HG02973 (cell line): ENCODE data around the gene UQCRQ.

Source experiments
- ATAC-seq: cut with Tn5 transposase; IDR thresholded peaks from one replicate; pipeline ENCODE4 v1.9.1; 2021; ENCODE audit warnings: moderate library complexity; ENCODE audit not compliant: unreplicated experiment

The UQCRQ gene

DNA sequence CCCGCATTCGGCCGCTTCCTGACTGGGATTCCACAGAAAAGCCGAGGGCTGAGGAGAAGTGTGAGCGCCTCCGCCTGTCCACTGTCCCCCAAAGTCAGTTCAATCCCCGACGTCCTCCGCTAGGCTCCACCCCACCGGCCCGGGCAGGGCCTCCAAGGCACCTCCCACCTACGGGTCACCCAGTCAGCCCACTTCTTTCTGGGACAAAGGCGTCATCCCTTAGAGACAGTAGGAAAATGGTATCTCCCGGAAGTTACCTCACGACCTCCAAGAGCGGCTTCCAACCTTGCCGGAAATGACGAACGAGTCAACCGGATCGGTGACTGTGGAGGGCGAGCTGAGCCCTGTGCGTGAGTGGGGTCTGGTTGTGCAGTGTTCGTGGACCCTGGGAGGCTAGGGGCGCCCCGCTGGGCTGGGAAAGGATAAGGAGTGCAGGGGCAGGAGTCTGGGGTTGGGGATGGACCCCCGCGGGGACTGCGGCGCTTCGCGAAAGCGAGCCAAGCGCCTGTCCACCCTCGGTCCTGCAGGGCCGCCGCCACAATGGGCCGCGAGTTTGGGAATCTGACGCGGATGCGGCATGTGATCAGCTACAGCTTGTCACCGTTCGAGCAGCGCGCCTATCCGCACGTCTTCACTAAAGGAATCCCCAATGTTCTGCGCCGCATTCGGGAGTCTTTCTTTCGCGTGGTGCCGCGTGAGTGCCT lies at the start of gene UQCRQ, which contains the start of gene GDF9:
Gene UQCRQ (plus strand): TSS at position 301 of the 704 bp plus-strand sequence. CDS start 240 bp downstream, at position 541.
Gene GDF9 (minus strand): TSS at position 128 of the 704 bp plus-strand sequence. CDS start 1,936 bp downstream, outside the sequence.
- peak; percentile 97 for ATAC-seq

DNA sequence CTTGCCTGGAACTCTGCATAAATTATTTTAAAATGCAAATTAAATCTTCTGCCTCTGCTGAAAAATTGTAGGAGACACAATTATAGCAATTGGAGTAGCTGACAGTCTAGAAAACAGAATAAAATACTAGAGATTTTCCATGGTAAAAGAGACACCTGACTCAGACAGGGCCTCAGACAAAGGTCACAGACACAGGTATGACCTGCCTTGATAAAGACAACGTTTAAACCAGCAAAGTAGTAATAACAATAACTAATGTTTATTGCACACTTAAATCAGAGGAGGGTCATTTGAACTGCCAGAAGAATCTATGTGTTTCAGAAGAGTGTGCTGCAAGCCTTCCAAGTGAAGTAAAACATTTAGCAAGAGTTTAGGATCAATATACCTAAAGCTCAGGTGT lies 49.4 kb upstream of the UQCRQ start:
- ATAC-seq, result no peak

DNA sequence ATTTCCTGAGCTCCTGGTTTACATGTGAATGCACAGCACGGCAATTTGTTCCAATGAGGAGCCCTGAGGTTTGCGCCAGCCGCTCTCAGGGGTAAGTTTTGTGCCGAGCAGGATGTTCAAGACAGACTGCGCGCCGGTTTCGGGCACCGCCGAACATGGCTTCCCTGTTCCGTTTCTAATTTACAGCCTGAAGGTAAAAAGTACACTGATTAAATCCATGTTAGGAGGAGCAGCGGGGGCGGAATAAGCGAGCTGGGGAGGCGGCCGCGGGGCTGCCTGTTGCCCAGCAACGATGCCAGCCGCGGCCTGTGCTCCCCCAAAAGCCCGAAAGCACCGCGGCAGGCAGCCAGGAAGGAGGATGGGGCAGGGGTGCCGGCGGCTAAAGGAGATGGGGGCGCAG lies 47.0 kb upstream of the UQCRQ start:
- ATAC-seq, result no peak

DNA sequence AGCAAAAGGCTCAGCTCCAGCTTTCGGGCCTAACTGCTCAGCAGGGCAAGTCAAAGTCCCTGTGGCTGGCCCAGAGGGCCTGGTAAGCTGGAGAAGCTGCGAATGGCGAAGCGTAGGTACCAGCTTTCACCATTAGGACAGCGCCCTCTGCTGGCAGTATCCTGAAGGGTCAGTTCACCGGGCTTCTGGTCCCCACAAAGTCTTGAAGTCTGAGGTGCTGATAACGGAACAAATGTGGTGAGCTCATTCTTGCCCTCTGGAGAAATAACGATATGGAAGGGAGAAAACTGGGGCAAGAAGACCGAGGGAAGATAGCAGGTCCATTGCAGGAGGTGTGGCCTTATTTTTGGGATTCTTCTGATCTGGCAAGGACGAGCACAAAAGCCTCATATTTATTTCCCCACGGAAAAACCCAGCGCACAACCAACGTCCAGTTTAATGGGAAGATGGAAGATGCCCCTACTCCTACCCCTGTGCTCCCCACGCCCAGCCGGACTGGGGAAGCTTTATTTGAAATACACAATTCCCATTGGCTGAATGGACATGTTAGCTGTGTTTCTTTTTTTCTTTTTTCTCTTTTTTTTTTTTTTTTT lies 46.2 kb upstream of the UQCRQ start:
- ATAC-seq, result peak; percentile 76

DNA sequence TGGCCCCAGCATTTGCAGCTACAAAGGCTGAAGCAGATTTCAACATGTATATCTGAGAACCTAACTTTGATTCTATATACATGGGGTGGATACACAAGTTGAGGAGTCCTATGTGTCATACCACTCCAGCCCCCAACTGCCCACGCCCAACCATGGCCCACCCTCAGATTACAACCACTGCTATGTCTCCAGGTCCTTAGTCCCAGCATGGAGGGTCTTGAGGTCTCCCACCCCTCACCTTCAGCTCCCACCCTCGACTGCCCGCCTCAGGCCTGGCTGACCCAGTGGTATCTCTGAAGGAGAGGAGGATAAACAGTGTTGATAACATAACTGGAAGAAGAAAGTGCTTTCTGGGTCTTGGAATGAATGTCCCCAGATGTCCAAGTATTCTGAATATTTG lies 45.1 kb upstream of the UQCRQ start:
- ATAC-seq, result no peak

DNA sequence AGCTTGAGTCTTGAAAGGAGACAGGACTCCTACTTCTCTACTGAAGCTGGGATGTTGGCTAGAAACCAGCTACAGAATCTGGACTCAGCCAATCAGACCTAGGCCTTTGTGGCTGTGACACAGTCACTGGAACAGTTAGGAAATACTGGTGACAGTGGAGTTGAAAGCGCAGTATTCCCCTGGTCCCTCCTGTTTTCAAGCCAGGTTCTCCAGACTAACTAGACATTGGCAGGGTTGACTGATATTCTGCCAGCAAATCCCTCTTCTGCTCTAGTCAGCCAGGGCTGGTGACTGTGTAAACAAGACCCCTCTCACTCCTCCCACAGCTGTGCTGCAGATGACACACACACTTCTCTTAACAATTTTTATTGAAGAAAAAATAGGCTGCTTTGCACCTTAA lies 44.7 kb upstream of the UQCRQ start:
- no peak for ATAC-seq

DNA sequence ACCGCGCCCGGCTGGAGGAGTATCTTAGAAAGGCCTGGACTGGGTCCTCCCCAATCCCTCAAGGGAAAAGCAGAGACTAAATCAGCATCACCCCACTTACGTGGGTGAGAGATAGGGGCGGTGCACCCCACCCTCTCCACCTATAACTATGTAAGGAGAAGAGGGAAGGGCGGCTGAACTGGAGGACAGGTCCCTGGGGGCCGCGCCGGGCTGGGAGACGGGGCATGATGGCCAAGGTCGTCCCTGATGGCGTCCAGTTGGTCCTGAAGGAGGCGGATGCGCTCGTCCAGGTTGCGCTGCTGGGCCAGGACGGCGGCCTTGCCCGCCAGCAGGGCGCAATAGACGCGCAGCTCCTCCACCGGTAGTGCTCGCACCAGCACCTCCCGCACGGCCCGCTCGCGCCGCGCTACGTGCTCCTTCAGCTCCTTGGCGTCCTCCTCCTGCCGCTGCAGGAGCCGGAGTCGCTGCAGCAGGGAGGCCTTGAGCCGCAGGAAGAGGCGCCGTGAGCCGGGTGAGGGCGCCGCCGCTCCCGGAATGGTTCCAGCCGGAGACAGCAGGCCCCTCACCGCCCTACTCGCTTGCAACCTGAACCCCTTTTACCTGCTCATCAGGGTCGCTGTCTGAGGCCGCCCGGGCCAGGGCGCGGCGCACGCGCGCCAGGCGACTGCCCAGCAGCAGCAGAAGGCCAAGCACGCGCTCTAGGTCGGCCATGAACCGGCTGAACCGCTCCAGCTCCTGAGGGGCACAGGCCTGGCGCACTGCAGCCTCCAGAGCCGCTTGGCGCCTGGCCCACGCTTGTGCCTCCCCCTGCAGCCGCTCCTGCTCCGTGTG lies 43.6 kb upstream of the UQCRQ start:
- no peak for ATAC-seq

DNA sequence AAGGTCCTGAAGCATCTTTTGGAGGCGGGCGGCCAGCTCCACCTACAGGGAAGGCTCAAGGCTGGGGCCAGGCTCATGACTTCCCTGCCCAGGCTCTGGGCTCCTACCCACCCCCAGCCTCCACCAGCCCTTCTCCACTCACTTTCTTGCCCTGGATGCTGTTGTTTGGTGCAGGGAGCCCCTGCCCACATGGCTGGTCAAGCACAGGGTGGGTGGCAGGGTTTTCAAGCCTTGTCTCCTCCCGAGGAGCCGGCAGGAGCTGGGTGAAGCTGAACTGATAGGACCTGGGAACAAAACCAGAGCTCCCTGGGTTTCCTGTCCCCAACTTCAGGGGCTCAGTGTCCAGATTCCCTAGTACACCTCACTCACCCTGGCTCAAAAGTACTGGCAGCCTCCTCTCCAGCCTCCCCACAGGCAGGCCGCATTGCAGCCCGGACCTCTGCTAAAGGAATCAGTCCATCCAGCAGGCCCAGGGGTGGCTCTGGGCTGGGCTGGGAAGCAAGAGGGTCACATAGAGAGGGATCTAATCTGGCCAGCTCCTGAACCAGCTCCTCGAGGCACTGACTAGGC lies 42.9 kb upstream of the UQCRQ start:
- ATAC-seq, result no peak

DNA sequence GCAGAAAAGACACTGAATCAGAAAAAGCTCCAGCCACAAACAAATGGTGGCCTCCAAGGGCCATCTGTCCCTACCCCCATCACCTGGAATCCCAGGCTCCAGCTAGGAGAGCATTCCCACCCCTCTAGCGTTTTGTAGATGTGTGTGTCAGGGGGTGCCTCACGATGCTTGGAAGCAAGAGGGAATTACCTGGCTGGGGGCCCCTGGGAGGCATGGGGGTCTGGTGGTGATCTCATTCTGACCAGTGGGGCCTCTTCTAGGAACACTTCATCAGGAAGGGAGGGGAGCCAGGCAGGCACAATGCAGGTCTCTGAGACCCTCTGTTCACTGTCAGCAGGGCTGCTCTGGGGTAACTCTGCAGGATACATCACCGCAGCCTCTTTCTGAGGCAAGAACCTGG lies 42.0 kb upstream of the UQCRQ start:
- ATAC-seq, result no peak

DNA sequence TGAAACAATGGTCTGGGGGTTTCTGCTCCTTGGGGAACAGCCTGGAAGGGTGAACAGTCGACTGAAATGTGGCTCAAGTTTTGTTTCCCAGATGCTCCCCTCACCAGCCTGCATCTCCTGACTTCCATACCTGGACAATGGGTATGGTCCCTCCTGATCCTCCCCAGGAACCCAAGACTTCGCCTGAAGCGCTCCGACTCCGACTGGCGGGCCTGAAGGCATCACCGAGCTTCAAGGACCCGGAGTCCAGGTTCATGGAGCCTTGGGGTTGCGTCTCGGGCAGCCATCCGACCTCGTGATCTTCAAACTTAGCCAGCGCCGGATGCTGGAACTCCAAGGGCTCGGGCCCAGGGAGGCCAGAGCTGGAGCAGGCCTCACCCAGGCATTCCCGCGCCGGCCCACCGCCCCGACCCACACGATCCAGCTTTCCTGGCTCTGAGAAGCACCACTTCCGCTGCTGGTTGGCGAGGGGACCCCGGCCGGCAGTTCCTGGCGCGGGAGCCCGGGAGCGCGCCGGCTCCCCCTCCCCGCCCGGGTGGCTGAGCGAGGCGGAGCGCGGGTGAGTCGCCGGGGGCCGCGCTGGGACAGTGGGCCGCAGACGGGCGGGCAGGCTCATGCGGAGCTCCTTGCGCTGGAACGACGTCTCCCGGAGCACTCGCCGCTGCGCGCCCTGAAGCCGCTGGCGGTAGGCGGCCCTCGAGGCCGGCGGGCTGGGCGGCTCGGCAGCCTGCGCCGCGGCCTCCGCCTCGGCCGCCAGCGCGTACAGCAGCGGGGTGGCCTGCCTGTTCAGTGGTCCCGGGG lies 41.2 kb upstream of the UQCRQ start:
- no peak for ATAC-seq

DNA sequence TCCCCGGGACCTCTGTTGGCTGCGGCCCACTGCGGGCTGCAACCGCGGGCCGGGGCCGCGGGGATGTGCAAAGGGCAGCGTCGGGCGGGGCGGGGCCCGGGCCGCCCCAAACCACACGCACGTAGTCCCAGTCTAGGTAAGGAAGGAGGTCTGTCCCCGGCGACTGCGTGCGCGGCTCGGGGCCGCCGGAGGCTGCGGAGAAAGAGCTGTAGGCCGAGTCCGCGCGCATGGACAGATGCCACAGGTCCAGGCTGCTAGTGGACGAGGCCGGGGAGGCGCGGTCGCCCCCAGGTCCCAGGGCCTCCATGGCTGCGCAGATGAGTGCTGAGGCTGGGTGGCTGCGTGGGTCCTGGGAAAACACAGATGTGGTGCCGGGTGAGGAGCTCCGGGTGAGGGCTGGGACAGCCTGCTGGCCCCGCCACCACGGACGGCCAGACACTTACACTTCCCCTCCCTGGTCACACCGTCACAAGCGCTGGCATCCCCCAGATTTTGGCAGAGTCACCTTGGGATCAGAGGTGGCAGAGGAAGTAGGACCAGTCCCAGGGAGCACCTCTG lies 40.5 kb upstream of the UQCRQ start:
- no peak for ATAC-seq

DNA sequence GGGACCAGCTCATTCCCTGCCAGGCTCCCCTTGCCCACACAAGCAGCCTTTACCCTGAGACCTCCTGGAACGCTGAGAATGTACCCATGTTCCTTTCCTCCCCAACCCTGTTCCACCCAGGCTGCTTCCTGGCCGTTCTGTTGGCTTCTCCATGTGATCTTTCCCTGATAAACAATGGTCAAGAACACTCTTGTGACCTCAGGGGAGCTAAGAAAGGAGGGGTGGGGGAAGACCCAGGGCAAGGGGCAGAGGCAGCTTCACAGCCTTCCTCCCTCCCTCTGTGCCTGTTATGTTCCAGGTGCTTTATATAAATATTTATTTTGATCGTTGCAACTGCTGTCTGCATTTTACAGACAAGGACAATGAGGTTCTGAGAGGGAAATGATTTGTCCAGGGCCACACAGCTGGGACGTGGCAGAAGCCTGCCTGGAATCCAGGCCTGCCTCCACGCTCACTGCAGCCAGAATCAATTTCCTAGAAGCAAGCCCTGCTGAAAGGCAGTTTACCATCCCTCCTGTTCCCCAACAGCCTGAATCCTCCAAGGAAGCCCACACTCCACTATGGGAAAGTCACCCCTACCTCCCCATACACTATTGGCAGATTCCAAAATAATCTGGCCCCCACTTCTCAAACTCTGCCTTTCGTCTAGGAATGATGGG lies 39.9 kb upstream of the UQCRQ start:
- ATAC-seq, result no peak

DNA sequence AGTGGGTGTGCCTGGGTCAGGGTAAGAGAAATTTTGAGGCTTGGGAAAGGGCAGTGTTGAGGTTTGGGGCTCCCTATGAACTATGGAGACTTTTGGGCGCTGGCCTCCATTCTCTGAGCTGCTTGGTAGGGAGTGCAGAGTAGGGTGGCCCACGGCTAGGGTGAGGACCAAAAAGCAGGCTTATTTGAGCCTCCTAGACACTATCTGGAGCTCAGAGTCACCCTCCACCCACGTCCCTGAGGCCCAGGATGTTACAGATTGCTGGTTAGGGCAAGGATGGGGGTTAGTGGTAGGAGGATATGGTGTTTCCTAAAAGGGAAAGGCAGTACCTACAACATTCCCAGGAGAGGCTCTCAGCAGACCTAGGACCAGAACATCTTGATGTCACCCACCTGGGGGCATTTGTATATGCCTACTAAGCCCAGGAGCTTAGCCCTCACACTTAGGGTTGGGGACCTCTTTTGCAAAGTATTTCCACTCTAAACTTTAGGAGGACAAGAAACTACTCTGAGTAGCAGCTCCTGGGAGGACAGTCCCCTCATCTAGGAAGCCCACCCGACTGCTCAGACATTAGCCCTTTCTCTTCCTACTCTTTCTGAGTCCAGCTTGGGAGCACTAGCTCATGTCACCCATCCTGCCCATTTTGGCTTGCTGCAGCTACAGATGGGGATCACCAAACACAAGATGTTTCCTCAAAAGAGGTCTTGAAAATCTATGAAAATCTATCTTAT lies 38.3 kb upstream of the UQCRQ start:
- ATAC-seq, result no peak

DNA sequence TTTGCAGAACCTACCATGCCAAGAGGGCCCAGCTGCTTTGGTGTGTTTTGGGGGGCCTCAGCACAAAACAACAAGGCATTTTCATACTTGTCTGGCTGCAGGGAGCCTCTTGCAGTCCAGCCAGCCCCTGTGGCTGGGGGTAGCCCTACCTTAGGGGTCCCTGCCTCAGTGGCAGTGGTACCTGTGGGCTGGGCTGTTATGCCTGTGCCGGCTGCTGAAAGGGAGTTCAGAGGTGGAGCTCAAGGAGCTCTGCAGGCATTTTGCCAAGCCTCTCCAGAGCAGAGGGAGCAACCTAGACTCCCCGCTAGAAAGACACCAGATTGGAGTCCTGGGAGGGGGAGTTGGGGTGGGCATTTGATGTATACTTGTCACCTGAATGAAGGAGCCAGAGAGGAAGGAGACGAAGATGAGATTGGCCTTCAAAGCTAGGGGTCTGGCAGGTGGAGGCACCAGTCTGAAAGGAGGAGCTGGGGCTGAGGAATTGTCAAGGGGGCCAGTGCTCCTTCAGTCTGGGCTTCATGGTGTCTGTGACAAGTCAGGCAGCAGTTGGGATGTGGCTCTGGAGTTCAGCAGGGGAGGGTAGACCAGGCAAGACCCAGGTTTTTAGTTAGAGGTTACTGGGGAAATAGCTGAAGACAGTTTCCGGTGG lies 37.5 kb upstream of the UQCRQ start:
- no peak for ATAC-seq

DNA sequence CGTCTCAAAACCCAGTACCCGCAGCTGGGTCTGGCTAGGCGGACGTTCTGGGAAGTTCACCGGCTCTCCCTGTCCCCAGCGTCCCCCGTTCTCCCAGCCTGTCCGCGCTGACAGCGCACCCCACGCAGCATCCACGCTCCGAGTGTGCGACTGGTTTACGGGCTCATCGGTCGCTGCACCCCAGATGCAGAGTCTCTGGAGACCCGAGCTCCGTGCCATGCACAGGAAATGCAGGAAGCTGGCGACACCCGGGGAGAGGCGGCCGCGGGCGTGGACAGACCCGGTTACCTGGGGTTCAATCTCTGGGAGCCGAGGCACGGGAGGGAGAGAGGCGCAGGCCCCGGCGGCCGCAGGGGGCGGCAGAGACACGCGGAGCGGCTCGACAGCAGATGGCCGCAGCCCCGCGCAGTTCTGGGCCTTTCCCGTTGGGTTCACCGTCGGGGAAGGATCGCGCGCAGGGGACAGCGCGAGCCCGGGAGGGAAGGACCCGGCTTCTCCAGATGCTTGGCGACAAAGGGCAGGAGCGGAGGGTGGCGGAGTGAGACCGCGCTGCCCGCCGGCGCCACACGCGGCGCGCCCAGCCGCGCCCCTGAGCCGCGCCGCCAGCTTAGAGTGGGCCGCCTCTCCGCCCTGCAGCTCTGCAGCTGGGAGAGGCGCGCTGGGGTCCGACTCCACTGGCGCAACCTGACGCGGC lies 36.6 kb upstream of the UQCRQ start:
- peak; percentile 83 for ATAC-seq

DNA sequence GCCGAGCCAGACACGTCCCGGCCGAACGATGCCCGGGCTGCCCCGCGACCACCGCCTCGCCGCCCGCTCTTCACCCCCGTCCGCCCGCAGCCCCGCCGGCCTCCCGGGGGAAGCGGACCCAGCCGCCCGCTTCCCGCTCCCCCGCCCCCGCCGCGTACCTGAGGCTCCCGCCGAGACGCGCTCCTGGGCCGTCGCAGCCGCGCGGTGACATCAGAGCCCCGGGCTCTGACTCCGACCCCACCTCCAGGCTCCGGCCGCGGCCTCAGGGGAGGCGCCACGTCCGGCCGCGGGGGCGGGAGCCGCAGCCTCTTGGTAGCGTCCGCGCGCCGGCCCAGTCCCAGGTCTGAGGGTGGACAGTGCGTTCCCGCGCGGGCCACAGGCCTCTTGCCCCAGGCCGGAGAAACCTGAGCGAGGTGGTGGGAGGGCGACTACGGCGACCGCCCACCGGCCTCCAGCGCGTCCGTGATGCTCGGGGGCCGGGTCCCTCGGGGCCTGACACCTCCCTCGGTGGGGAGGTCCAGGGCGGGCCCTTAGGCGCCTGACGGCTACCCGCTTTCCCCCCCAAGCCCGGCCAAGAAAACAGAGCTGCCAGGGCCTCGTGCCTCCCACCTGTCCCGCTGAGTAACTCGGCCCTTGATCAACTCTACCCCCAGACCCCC lies 35.9 kb upstream of the UQCRQ start, which contains the start of gene SHROOM1:
Gene SHROOM1 (minus strand): TSS at position 212 of the 659 bp plus-strand sequence. CDS start 4,507 bp downstream, outside the sequence.
- ATAC-seq, result peak; percentile 64

DNA sequence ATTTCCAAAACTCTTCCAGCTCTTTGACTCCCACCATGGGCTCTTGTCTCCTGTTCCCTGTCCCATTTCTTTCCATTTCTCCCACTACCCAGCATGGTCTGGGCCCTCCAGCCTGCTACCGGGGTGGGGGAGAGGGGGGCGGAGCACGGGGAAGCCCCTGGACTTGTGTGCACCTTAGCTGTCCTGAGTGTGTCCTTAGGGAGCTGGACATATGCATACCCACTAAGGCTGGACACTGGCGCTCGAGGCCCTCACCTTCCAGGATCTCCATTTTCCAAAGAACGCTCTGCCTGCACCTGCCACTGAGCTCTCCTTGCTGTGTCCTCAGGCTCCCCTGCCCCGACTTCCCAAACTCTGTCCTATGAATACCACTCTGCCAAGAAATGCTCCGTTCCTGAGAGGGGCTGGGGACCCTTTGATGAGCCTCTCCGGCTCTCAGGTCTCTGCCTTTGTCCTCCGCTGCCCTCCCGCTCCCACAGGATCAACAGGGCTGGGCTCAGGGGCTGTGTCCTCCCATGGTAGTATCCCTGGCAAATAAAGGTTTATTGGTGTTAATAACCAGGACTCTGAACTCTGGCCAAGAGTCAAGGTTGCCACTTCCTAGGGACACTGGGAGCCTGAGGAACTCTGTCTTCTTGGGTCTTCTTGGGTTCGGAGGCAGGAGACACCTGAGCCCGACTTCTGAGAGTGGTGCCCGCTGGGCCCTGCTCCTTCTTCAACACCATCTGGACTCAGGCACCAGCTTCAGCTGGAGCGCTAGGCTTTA lies 35.2 kb upstream of the UQCRQ start:
- ATAC-seq, result no peak
